ENCODE measurements around the gene DRD2.

Gene DRD2

GRCh38 chr11:113505541-113506375 is 30.6 kb upstream of the DRD2 start:
- H3K27me3 ChIP-seq = no peaks in the 10 kb centered on the region

GRCh38 chr11:113505046-113505445 is 29.8 kb upstream of the DRD2 start:
- Histone ChIP-seq H3K4me3 (no peak overlapping the region), H4K20me1 (no peaks in the 10 kb centered on the region), H3K27me3 (no peaks in the 10 kb centered on the region), H3K4me2 (no peak overlapping the region), H3K36me3 (no peaks in the 10 kb centered on the region), H3K27ac (no peak overlapping the region), H3K9ac (no peak overlapping the region), H3K9me3 (no peaks in the 10 kb centered on the region), H3K4me1 (no peaks in the 10 kb centered on the region)
- TF ChIP-seq Cebpa-rat (IDR thresholded peaks at IDR 0.05) = no peak

More at GRCh38 chr11:113505541-113506375, 30.6 kb upstream of the DRD2 start:
- no peaks in the 10 kb centered on the region for H3K9me3 ChIP-seq
- H3K4me3 ChIP-seq = no peak overlapping the region
- no peaks in the 10 kb centered on the region for H4K20me1 ChIP-seq
- no peaks in the 10 kb centered on the region for H3K4me1 ChIP-seq
- H3K9ac ChIP-seq = no peak overlapping the region
- no peaks in the 10 kb centered on the region for H3K36me3 ChIP-seq
- no peak overlapping the region for H3K4me2 ChIP-seq
- TF ChIP-seq Cebpa-rat (IDR thresholded peaks at IDR 0.05) = no peak
- no peak overlapping the region for H3K27ac ChIP-seq

- Histone ChIP-seq H3K27ac (no peak overlapping the region), H3K4me3 (no peak overlapping the region), H3K9me3 (no peaks in the 10 kb centered on the region), H3K9ac (no peak overlapping the region), H3K4me2 (no peak overlapping the region), H3K36me3 (no peaks in the 10 kb centered on the region), H4K20me1 (no peaks in the 10 kb centered on the region), H3K27me3 (no peaks in the 10 kb centered on the region), H3K4me1 (no peaks in the 10 kb centered on the region)
- no peak for TF ChIP-seq Cebpa-rat (IDR thresholded peaks at IDR 0.05)
Observed at GRCh38 chr11:113504586-113504985, 29.4 kb upstream of the DRD2 start.

GRCh38 chr11:113504071-113504470 is 28.9 kb upstream of the DRD2 start:
- Histone ChIP-seq H3K27me3 (no peaks in the 10 kb centered on the region), H3K4me3 (no peak overlapping the region), H3K9me3 (no peaks in the 10 kb centered on the region), H3K4me2 (no peak overlapping the region), H3K9ac (no peak overlapping the region), H4K20me1 (no peaks in the 10 kb centered on the region), H3K4me1 (no peaks in the 10 kb centered on the region), H3K27ac (no peak overlapping the region), H3K36me3 (no peaks in the 10 kb centered on the region)
- no peak for TF ChIP-seq Cebpa-rat (IDR thresholded peaks at IDR 0.05)

GRCh38 chr11:113497066-113497910 is 22.1 kb upstream of the DRD2 start:
- TF ChIP-seq Cebpa-rat (IDR thresholded peaks at IDR 0.05) = no peak
- H3K9ac ChIP-seq = no peak overlapping the region
- no peaks in the 10 kb centered on the region for H3K9me3 ChIP-seq
- H3K4me3 ChIP-seq = no peak overlapping the region
- no peak overlapping the region for H3K27ac ChIP-seq
- H3K4me2 ChIP-seq = no peak overlapping the region
- no peaks in the 10 kb centered on the region for H3K36me3 ChIP-seq
- H3K4me1 ChIP-seq = no peaks in the 10 kb centered on the region
- no peaks in the 10 kb centered on the region for H3K27me3 ChIP-seq
- H4K20me1 ChIP-seq = no peaks in the 10 kb centered on the region

- no peaks in the 10 kb centered on the region for H3K4me1 ChIP-seq
- H3K27ac ChIP-seq = no peak overlapping the region
- H3K27me3 ChIP-seq = no peaks in the 10 kb centered on the region
- TF ChIP-seq Cebpa-rat (IDR thresholded peaks at IDR 0.05) = no peak
- H3K4me3 ChIP-seq = no peak overlapping the region
- H3K36me3 ChIP-seq = no peaks in the 10 kb centered on the region
- no peak overlapping the region for H3K9ac ChIP-seq
- no peaks in the 10 kb centered on the region for H3K9me3 ChIP-seq
- no peak overlapping the region for H3K4me2 ChIP-seq
- no peaks in the 10 kb centered on the region for H4K20me1 ChIP-seq
Observed at GRCh38 chr11:113496026-113496651, 20.9 kb upstream of the DRD2 start.

- Histone ChIP-seq H3K4me1 (no peaks in the 10 kb centered on the region), H3K4me2 (no peak overlapping the region), H3K36me3 (no peaks in the 10 kb centered on the region), H3K27me3 (no peaks in the 10 kb centered on the region), H4K20me1 (no peaks in the 10 kb centered on the region), H3K9ac (no peak overlapping the region), H3K4me3 (no peak overlapping the region), H3K27ac (no peak overlapping the region), H3K9me3 (no peaks in the 10 kb centered on the region)
- no peak for TF ChIP-seq Cebpa-rat (IDR thresholded peaks at IDR 0.05)
Observed at GRCh38 chr11:113494021-113494420, 18.8 kb upstream of the DRD2 start.

- Histone ChIP-seq H3K27ac (no peak overlapping the region), H3K9ac (no peak overlapping the region), H3K9me3 (no peaks in the 10 kb centered on the region), H3K4me3 (no peak overlapping the region), H3K27me3 (no peaks in the 10 kb centered on the region), H4K20me1 (no peaks in the 10 kb centered on the region), H3K36me3 (no peaks in the 10 kb centered on the region), H3K4me1 (no peaks in the 10 kb centered on the region), H3K4me2 (no peak overlapping the region)
- no peak for TF ChIP-seq Cebpa-rat (IDR thresholded peaks at IDR 0.05)
Observed at GRCh38 chr11:113493206-113493605, 18.0 kb upstream of the DRD2 start.

- Histone ChIP-seq H3K9ac (no peak overlapping the region), H3K4me3 (no peak overlapping the region), H3K4me1 (no peaks in the 10 kb centered on the region), H4K20me1 (no peaks in the 10 kb centered on the region), H3K27ac (no peak overlapping the region), H3K36me3 (no peaks in the 10 kb centered on the region), H3K4me2 (no peak overlapping the region), H3K27me3 (no peaks in the 10 kb centered on the region), H3K9me3 (no peaks in the 10 kb centered on the region)
- no peak for TF ChIP-seq Cebpa-rat (IDR thresholded peaks at IDR 0.05)
Observed at GRCh38 chr11:113488931-113489351, 13.7 kb upstream of the DRD2 start.

- no peaks in the 10 kb centered on the region for H3K4me1 ChIP-seq
- TF ChIP-seq Cebpa-rat (IDR thresholded peaks at IDR 0.05) = no peak
Observed at GRCh38 chr11:113487622-113488021, 12.4 kb upstream of the DRD2 start.

More at GRCh38 chr11:113487622-113488021, 12.4 kb upstream of the DRD2 start:
- no peak overlapping the region for H3K4me2 ChIP-seq
- no peaks in the 10 kb centered on the region for H3K36me3 ChIP-seq
- H3K9me3 ChIP-seq = no peaks in the 10 kb centered on the region
- H3K9ac ChIP-seq = no peak overlapping the region
- no peaks in the 10 kb centered on the region for H3K27me3 ChIP-seq
- no peak overlapping the region for H3K27ac ChIP-seq
- H4K20me1 ChIP-seq = no peaks in the 10 kb centered on the region
- H3K4me3 ChIP-seq = no peak overlapping the region
